NCI-H2081 treated with DMSO at 0.1 percent for 48 hours (cell line): ENCODE data around the gene CNTNAP2.
"Not testable (repeated sequence)": the region's sequence is repeated elsewhere in the genome, so short reads cannot be mapped to it uniquely, and the experiment has no call there.

Source experiments
- DNase-seq: peaks from one replicate; lab custom pipeline; 2025; lab: John Stamatoyannopoulos, UW

Gene CNTNAP2

DNA sequence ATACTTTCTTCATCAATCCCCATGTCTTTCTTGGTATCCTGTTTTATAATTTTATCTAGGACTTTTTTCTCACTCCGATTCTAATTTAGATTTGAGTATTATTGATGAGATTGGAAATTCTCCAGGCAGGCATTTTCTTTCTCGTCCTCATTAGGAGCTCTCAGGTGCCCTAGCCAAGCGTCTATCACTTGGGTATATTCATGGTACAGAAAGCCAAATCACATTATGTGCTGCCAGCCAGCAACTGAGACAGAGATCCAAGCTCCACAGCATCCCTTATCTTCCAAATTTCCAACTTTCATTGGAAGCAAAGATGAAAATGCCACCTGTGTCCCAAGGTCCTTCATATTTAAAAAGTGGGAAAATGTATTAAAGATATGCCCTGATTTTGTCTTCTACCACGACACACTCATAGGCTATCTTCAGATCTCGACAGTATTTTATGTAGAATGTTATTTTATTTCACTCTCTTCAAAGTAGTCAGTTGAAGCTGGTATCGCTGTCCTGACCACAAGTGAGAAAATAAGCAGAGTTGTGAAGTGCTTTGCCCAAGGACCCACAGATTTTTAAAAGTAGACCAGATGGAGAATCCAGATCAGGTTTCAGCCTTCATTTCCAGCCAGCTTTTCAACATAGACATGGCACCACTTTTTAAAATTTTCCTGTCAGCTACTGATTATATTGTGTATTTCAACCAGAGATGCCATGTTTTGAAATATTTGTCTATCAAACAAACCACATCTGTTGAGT is 773.4 kb downstream of the CNTNAP2 start:
- no peak for DNase-seq

DNA sequence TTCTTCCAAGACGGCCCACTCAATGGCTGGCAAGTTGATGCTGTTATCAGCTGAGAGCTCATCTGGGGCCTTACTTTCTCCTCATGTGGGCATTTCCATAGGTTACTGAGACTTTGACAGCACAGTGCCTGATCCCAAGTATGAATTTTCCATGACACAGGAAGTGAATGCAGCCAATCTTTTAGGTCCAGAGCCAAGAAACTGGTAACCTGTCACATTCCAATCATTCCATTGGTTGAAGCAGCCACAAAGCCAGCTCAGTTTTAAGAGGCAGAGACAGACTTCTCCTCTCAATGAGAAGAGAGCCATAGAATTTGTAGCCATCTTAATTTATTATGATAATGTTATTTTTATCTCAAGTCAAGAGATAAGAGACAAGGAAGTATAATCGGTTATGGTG is 775.5 kb downstream of the CNTNAP2 start:
- DNase-seq = no peak

DNA sequence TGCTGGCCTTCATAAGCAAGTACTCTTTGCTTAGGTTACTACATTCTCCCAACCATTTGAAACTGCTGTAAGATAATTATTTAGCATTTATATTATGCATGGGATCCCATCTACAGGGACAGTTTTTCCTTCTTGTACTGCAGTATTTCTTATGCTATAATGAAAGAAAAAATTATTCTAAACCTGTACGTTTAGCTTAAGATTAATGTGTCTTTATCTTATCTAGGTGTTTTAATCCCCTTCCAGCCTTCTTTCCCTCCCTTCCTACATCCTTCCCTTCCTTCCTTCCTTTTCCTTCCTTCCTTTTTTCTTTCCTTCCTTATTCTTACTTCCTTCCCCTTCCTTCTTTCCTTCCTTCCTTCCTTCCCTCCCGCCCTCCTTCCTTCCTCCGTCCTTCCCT is 778.3 kb downstream of the CNTNAP2 start:
- DNase-seq = no peak

DNA sequence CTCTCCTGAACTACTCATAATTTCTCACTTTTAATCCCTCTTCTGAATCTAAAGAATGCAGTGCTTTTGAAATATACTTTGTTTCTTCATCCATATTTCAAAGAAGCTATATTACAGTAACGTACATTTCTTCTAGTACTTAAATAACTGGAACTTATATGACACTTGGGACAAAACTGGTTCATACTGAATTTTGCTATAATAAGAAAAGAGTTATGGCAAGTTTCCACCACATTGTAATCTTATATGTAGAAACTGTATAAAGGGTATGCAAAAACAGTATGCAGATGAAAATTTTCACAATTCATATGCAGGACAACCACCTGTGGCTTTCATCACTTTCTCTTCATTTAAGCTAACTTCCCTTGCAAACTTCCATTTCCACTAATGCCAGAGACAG is 785.7 kb downstream of the CNTNAP2 start:
- no peak for DNase-seq

DNA sequence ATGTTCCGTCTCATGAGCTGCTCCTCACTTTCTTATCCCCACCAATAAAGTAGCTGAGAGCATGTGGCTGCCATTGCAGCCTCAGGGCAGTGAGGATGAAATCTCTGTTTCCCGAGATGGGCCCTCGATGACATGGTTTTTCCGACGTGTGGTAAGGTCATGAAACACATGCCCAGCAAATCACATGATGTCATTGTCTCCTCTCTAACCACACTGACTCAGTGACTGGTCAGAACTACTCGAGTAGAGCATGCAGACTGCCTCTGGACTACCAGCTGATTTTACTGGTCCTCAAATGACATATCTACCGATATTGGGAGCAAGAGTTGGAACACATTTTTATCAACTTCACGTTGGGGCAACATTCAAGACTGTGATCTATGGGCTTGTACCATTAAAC is 786.1 kb downstream of the CNTNAP2 start:
- no peak for DNase-seq

DNA sequence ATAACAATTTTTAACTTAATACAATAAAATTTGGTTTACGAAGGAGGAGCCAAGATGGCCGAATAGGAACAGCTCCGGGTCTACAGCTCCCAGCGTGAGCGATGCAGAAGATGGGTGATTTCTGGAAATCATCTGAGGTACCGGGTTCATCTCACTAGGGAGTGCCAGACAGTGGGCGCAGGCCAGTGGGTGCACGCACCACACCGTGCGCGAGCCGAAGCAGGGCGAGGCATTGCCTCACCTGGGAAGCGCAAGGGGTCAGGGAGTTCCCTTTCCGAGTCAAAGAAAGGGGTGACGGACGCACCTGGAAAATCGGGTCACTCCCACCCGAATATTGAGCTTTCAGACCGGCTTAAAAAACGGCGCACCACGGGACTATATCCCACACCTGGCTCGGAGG is 789.1 kb downstream of the CNTNAP2 start:
- DNase-seq = not testable (repeated sequence)

DNA sequence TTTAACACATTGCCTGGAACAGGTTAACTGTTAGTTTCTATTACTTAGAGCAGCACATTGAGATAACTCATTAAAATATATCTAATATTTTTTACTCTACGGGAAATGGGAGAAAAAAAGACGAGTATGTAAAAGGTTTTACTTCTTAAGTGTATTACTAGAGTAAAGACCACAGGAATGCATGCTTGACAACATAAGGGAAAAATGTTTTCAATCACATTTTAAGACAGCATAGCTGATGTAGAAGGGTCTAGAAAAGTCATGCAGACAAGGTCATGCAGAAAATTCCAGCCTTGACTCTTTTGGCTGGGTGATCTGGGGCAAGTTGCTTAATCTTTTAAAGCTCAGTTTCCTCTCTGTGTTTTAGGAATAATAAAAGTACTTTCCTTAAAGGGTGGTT is 806.2 kb downstream of the CNTNAP2 start:
- DNase-seq = no peak

DNA sequence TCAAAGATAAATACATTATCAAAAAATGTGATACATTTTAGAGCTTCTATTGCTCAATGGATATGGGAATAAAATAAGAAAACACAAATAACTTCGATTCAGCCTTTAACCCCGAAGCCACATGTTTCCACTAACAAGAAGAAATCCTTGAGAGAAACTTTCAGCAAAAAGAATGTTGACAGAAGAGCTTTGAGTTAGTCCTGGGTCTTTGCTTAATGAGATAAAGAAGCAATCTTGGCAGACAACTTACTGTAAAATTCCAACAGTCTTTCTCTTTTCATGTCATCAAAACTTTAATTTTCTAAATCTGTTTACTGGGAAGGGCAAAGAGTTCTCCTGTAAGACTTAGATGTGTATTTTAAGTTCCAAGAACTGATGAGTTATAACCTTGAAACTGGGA is 810.2 kb downstream of the CNTNAP2 start:
- no peak for DNase-seq

DNA sequence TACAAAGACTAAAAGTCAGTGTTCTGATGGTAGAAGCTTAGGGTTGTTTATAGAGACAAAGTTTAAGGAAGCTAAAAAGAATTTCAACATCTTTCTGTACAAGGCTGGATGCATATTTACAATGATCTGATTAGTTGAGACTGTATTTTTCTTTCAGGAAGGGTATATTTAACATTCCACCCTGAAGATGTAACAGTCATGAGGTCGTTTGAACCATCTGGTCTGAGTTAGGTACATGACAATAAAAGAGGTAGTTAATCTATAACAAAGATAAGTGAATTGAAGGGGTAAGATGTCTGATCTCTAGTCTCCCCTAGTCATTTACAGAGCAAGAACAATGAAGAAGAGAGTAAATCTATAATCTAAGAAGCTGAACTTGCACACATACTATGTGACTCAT is 821.2 kb downstream of the CNTNAP2 start:
- DNase-seq = no peak

DNA sequence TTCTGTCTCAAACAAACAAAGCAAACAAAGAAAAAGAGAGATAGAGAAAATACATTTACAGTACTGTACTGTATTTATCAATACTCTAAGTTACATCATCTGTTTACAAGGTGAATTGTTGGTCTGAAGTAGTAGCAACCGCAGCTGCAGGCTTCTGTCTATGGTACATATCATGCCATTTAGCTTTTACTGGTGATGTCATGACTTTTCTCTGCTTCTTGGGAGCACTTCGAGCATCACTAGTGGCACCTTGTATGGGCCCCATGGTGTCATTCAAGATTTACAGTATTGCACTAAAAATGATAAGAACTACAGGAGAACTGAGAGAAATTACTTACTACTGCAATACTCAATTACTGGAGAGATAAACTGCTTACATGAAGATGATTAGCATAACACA is 826.9 kb downstream of the CNTNAP2 start:
- DNase-seq = no peak

DNA sequence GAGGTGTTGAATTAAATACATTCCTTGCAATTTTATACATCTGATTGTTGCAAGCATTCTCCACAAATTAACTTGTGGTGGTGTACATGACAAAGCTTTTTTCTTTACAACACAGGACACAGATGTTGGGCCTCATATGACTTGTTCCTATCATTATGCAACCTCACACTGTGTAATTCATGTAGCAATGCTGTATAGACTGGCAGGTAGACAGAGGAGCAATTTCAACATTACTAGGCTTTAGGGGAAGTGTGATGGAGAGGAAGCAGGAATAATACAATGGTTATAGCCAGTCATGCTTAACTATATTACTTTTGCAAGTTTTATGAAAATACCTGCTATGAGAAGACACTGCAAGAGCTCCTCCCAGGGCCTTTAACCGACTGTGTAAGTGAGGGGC is 832.1 kb downstream of the CNTNAP2 start:
- no peak for DNase-seq

DNA sequence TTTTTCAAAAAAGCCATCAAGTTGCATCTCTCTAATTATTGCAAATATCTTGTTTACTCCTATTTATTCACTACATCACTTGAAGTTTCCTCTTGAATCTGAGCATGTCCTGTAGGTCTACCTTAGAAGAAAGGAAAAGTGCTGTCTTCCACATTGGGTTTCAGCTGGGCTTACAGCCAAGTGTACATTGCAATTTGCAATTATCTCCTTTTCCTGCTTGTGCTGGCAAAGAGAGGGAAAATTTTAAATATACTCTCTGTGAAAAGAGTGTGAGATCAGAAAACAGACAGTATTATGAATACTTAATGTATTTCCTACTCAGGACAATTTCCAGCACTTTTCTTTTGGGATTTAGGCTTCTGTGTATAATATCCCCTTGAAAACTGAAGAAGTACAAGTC is 839.7 kb downstream of the CNTNAP2 start:
- DNase-seq = peak; percentile 86

DNA sequence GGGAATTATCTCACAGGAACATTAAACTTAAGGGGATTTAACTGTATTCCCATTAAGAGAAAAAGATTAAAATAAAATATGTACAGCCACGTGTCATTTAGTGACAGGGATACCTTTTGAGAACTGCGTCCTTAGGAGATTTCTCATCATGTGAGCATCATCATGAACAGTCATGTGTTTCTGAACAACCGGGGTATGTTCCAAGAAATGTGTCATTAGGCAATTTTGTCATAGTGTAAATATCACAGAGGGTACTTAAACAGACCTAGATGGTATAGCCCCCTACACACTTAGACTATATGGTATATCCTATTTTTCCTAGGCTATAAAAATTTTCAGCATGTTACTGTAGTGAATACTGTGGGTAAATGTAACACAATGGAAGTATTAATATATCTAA is 840.3 kb downstream of the CNTNAP2 start:
- peak; percentile 78 for DNase-seq

DNA sequence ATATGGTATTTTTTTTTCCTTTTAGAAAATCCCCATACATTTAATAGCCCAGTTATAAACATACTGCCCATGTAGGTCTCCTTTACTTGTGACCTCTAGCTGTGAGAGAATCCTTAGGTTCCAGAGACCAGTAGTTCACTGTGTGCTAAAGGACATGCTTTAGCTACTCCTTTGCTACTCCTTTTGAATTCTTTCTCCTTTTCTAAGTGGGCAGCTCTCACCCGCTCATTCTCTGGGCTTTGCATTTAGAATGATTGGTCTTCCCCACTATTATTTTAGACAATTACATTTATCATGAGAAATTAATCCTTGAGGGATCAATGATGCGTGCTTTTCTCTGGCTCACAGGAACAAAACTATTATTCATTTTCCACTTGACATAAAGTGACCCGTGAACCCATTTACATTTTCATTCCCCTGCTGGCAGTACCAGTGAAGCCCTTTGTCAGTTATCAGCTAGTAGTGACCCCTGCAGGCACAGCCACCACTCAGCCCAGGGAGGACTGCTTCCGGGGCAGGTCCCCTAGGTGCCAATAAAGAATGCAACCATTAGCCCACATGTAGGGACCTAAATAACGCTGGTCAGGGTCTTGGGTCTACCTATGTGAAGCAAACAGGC is 844.3 kb downstream of the CNTNAP2 start:
- no peak for DNase-seq

DNA sequence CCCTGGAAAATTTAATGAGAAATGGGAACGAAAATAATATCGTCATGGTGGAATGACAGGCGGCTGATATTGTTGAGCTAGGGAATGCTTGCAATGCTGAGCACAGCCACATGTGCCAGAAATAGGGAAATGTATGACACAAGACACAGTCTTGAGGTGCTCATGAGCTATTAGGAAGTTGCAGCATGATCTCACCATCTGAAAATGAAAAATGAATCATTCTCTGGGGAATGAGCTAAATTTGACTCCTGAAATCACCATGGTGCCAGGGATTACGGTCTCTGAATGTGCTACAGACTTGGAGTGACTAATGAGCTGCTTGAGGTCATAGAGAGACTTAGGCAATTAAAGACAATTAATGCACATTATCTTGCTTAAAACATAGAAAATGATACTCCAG is 845.0 kb downstream of the CNTNAP2 start:
- no peak for DNase-seq

DNA sequence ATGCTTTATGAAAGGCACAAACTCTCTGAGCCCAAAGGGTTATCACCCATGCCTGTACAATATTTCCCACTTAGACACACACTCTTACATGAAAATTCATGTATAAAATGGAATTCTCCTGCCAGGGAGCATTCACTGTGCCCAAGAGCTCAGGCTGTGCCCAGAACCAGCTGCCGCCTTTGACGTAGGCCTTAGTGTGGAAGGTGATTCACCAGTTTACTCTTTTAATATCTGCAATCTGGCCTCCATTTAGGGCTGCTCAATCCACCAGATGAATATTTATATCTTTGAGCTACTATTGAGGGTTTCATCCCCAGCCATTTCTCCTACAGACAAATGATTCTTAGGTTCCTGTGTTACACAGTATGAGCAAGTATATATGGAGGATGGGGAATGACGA is 849.7 kb downstream of the CNTNAP2 start:
- DNase-seq = no peak

DNA sequence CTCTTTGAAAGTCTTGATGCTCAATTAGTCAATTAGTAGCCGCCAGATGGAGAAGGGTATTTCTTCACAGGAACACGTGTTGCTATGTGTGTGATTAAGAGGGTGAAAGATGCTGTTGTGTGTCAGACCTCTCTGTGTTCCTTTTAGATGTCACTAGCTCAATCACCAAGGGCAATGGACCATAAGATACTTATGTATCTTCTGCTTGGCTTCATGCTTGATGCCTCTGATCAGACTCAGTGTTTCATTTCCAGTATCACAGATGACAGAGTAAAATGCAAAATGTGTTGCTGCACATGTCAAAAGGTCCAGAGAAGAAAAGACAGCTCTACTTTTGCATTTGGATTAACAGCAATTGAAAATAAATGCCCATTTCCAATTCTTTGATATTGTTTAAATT is 865.9 kb downstream of the CNTNAP2 start:
- DNase-seq = no peak

DNA sequence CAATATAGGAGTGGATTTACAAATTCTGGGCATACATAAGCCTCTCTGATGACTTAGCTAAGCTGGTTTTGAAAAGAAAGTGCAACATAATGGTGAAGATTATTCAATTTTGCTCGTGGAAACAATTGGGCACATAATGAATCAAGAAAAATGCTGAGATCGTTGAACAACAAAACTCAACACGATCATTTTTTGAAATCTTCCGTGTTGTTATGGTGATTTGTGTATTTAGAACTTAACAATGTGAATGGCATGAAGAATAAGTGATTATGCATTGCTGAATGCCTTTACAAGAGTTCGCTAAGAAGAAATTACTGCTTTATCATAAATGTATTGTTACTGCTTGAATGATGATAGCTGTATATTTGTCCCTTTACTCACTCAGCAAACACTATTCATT is 875.0 kb downstream of the CNTNAP2 start:
- DNase-seq = no peak

DNA sequence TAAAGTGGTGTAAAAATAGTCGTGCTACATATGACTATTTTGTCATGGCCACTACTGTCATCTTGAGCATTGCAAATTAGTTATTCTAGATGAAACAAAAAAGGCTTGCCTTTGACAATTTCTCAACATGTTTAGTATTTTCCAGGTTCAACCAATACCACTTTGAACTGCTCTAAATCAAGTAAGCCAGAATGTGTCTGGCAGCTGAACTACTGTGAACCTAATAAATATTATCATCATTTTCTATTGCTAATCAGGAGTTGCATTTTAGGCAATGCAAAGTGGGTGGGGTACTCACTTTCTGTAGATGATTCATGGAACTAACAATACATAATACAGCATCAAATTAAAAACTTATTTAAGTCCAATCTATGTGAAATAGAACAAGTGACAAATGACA is 877.2 kb downstream of the CNTNAP2 start:
- no peak for DNase-seq

DNA sequence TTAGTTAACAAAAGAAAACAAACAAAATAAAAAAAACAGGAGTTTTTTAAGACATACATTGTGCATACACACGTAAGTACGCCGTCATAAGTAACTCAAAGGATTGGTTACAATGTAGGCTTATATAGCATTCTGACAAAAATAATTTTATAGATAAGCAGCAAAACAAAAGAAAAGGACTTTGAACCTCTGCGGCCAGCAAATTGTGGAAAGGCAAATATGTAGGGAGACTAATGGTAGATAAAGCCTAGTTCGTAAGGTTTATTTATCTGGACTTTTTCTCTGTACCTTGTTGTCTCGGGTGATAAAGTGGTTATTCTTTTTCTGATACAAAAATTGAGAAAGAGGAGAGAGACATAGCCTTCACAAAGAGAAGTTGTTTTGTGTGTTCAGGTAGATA is 891.9 kb downstream of the CNTNAP2 start:
- no peak for DNase-seq

DNA sequence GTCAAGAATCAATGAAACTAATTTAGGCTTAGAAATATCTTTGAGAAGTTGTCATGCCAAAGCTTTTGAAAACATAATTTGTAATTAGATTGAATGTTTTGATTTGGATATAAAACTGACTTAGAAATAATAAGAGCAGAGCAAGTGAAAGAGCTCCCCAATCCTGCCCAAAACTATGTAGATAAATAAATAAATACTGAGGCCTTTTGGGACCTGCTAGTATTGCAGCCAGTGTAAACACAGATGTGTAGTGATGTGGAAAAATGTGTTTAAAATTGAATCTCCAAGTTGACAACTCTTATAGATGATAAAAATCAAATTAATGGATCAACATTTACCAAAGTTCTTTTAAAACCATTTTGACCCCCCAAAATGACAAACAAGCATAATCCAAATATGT is 896.1 kb downstream of the CNTNAP2 start:
- no peak for DNase-seq

DNA sequence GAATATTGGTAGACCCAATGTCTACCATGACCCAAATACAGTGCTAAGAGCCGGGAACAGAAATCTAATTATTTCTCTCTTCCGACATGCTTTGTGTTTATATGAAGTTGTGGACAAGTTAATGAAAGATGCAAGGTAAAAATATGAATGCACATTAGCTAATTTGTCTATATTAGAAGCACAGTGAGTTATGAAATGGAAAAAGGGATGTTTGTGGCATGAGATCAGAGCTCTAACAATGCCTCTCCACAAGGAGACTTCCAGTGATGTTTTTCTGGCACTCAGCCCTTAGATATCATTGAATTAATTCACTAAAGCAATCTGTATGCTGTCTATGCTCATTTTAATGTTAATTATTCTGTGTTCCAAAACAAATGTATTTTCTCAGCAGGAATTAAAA is 897.2 kb downstream of the CNTNAP2 start:
- DNase-seq = no peak

DNA sequence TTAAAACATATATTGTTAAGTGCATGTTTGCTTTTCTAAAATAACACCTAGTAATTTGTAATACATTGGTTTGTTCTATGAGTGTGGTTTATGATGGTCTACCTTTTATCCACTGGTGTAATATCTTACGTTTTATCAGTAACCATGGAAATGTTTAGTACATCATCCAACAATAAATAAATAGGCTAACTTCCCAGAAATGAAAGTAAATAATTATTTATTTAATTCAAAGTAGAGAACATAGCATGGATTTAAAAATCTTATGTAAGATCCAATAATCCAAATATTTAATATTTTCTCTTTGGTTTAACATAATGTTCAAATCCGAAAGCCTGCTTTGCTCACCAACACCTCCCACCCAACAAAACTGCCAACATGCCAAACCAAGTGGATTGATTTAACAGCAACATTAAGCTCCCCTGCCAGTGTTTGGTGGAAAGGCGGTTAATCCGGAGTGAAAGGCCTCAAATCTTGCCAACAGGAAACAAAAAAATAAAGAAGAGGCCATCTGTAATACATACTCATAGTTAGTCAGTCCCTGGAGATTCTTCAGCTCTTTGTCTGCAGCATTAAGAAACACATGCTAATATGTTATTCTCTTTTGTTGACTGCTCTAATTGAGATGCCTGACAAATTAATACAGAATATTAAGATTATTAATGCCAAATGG is 897.8 kb downstream of the CNTNAP2 start:
- DNase-seq = no peak

DNA sequence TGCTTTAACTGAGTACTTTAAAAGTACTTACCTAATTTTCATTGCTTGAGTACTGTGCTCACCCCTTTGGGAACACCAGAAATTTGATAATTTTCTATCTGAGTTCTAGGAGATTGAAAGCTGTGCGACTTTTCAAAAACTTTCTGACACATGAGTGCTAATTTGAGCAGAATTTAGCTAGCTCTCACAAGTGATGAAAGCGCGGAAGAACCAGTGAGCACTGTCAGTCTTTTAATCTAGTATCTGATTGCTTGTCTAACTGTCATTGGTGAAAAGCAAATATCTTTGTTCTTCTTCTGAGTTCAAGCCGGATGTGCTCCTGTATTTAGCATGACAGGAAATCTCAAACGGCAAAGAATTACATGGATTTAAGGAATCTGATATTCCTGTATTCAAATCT is 899.4 kb downstream of the CNTNAP2 start:
- no peak for DNase-seq
